H1 (cell line): ENCODE measurements around the gene AGAP1.

Experiments
- CHD2 ChIP-seq: IDR thresholded peaks from 2 replicates; pipeline ENCODE4 v1.6.1; 2012; ENCODE audit warnings: low read length, improper control_type of control experiment
- SIN3A ChIP-seq, 2 experiments: IDR thresholded peaks in 1 of 2; conservative IDR thresholded peaks in 1 of 2; 2 replicates each; pipeline ENCODE4 v1.6.1; 2011 to 2012; ENCODE audit warnings: low read length in 2 of 2, improper control_type of control experiment in 1 of 2, low read depth in 1 of 2, mild to moderate bottlenecking in 1 of 2

GRCh38 chr2:235649418-235649817 lies 155.6 kb downstream of the AGAP1 start:
- TF ChIP-seq CHD2 = no peak
- TF ChIP-seq SIN3A (conservative IDR thresholded peaks at IDR 0.05 in 1 of 2, IDR thresholded peaks at IDR 0.05 in 1 of 2; ENCODE audit: low read depth in 1 of 2, low read length in 2 of 2) = no peak
